Stimulated activated CD8-positive, alpha-beta memory T cell treated with anti-CD3 and anti-CD28 coated beads, Interleukin-4, amount 100 ng/mL, for 4 hours (primary cell): ENCODE data around the gene MRPS35.

Experiments
- DNase-seq, 2 donors: peaks; one replicate each; pipeline ENCODE4 v3.0.0-alpha.2; 2020; ENCODE audit warnings: low read depth in 2 of 2, low spot score in 1 of 2

The MRPS35 gene

GRCh38 chr12:27772328-27773049 lies 61.9 kb downstream of the MRPS35 start:
- DNase-seq = no peak

DNA sequence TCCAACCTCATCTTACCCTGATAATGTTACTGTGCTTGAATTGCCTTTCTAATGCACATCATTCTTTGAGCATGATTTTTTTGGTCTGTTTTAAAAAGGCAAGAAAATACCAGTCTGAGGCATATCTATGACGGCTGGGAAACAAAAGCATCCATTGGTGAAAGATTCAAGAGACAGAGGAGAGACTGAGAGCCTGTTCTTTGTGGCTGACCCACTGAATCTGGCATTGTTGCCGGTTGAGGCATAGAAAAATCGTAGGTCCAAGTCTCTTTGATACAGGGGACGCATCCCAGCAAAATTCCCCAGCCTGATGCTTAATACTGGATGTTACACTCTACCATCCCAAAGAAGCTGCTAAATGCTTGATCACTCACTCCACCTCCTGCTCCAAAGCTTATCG lies 66.5 kb downstream of the MRPS35 start:
- DNase-seq = no peak

DNA sequence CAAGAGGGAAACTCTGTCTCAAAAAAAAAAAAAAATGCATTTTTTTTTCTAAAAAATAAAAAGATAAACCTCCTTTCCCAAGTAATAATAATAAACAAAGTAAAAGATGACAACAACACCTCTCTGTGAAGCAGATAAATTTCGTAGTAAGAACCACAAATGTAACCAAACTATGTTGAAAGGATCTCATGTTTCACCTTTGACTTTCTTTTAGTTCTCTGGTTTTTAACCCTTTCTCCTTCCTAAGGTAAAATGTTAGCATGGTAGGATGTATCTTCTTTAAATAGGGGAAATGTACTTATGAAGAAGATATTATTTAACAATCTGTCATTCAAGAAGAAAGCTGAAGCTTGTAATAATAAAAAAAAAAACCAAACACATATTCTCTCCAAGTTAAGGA lies 67.6 kb downstream of the MRPS35 start:
- DNase-seq = no peak

GRCh38 chr12:27779416-27779919 lies 68.8 kb downstream of the MRPS35 start:
- no peak for DNase-seq

GRCh38 chr12:27779920-27780611 lies 69.4 kb downstream of the MRPS35 start, which contains the start of the genes KLHL42 and MANSC4:
Gene KLHL42 (plus strand): TSS chr12:27780233. CDS start chr12:27780331, 98 bp downstream.
Gene MANSC4 (minus strand): TSS chr12:27780236. CDS start chr12:27771276, 8,960 bp downstream.
- no peak for DNase-seq

GRCh38 chr12:27780612-27781408 lies 70.2 kb downstream of the MRPS35 start:
- no peak for DNase-seq

- no peak for DNase-seq
These were observed 71.0 kb downstream of the MRPS35 start for GRCh38 chr12:27781680-27782079.

- no peak for DNase-seq
These were observed 71.8 kb downstream of the MRPS35 start for GRCh38 chr12:27782481-27782880.

GRCh38 chr12:27785882-27786570 lies 75.4 kb downstream of the MRPS35 start:
- no peak for DNase-seq

GRCh38 chr12:27787559-27787958 lies 76.9 kb downstream of the MRPS35 start:
- no peak for DNase-seq

DNA sequence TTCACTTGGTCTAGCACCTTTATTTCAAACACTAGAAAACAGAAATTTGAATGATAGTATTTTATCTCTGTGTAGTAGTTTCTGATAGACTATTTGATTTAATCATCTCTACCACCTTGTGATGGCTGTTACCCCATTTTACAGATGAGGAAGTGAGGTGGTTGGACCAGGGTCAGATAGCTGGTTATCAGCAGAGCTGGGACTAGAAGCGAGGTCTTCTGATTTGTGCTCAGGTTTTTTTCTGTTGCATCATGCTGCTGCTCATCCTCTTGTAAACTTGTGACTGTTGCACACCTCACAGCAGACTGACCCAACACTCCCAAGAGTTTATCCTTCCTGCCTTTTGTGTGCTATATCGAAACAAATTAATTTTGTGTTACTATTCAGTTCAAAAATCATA lies 79.5 kb downstream of the MRPS35 start:
- no peak for DNase-seq

- no peak for DNase-seq
These were observed 84.4 kb downstream of the MRPS35 start for GRCh38 chr12:27794818-27795584.

DNA sequence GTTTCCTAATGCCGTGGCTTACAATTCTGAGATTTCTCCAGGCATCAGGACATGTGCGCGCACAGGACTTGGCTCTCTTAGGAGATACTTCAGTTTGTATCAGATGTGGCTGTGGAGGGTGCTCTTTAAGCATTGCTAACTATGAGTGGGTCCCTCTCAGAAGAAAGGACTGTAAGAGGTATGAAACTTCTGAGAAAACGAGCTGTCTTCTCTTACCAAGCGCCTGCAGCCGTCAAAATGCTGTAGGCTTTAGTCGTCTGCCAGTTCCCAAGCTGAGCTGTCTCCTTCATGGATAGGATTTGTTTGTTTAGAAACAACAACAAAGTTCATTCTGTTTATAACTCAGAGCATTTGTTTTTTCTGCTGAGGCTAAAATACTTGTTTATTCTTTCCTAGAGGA lies 85.5 kb downstream of the MRPS35 start:
- DNase-seq = no peak

- no peak for DNase-seq
These were observed 86.8 kb downstream of the MRPS35 start for GRCh38 chr12:27797301-27798025.

DNA sequence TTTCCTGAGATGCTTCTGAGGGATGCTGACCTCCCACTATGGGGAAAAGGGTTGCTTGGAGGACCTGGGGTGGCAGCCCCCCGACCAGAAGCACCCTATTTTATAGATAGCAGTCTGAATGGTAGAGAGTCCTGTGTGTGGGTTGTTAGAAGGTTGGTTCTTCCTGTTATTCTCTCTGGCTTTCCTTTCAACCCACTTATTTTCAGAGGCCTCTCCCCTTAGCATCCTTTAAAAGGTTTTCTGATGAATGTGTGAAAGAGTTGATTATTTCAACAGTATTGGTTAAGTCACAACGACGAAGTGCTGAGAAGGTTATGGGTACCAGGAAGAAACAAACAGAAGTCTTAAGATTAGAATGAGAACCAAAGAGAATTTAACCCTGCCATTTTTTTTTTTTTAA lies 90.2 kb downstream of the MRPS35 start:
- no peak for DNase-seq

DNA sequence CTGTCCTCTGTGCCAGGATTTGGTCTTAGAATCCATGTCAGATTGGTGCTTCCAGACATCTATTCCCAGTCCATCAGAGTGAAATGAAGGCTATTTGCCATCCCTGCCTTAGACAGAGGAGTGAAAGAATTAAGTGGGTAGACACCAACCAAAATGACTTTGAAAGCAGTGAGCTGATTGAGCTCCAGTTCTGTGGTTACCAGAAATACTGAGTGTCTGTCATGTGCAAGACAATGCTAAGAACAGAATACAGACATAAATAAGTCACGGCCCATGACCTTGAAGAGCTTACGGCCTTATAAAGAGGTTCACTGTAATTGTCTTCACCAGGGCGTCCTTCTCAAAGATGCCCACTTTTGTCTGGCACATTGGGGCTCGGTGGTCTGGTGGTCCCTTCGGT lies 91.0 kb downstream of the MRPS35 start:
- DNase-seq = no peak

GRCh38 chr12:27802511-27802910 lies 91.9 kb downstream of the MRPS35 start:
- DNase-seq = no peak

GRCh38 chr12:27802936-27803335 lies 92.3 kb downstream of the MRPS35 start:
- no peak for DNase-seq

GRCh38 chr12:27805238-27805637 lies 94.6 kb downstream of the MRPS35 start:
- DNase-seq = no peak
